Panc1 (cell line): ENCODE data around the gene KIF21A. TPM values are rescaled to one million over a fixed set of nuclear protein-coding genes. Genes with fewer than 3 reads are reported as not detected.

ENCODE experiments used
- ATAC-seq: fragments of 200-7000 bp; cut with Tn5 transposase; 2 replicates; pipeline ENCODE4 v1.9.1; 2020; ENCODE audit warnings: mild to moderate bottlenecking, moderate library complexity
- Bru-seq: library from RNA; stranded (reverse); fragments of 400-500 nt; gene quantifications from one replicate; lab custom pipeline; 2021; lab: Mats Ljungman, UMichigan
- BruChase-seq, 2 experiments: library from RNA; stranded (reverse); fragments of 400-500 nt; gene quantifications; one replicate each; lab custom pipeline; 2021; lab: Mats Ljungman, UMichigan
- BruUV-seq: library from RNA; stranded (reverse); fragments of 400-500 nt; replicated peaks from 2 replicates; lab custom pipeline; 2021; lab: Mats Ljungman, UMichigan
- CTCF ChIA-PET: fragments of 300-600 bp; sonication (Branson Sonifier 250); formaldehyde crosslinking; loops from one replicate; lab custom pipeline; 2022; ENCODE audit warnings: antibody characterized with exemption; lab: Charles Lee
- POLR2A ChIA-PET: fragments of 300-600 bp; sonication (Branson Sonifier 250); formaldehyde crosslinking; loops from one replicate; lab custom pipeline; 2022; ENCODE audit warnings: antibody characterized with exemption; lab: Charles Lee
- DNase-seq: peaks from one replicate; pipeline ENCODE4 v3.0.0-alpha.2; 2010; ENCODE audit warnings: low read depth, low spot score
- H3K27ac ChIP-seq: 2 replicates; pipeline ENCODE4 v1.5.1; 2011; ENCODE audit warnings: mild to moderate bottlenecking, low read length, inconsistent platforms
- H3K27me3 ChIP-seq: fragments of 200-500 bp; sonication (Bioruptor generic); 2 replicates; pipeline ENCODE4 v1.6.0; 2014; ENCODE audit warnings: low read length, inconsistent platforms; ENCODE audit not compliant: control insufficient read depth, insufficient read depth
- H3K36me3 ChIP-seq: fragments of 200-500 bp; sonication (Bioruptor generic); 2 replicates; pipeline ENCODE4 v1.5.1; 2014; ENCODE audit warnings: inconsistent platforms, mild to moderate bottlenecking, low read length, moderate library complexity; ENCODE audit not compliant: control insufficient read depth, insufficient read depth
- H3K4me1 ChIP-seq: 2 replicates; pipeline ENCODE4 v1.5.1; 2011; ENCODE audit warnings: inconsistent platforms, mild to moderate bottlenecking, low read length, moderate library complexity; ENCODE audit not compliant: control insufficient read depth, insufficient read depth
- H3K4me3 ChIP-seq, 2 experiments: 2 replicates each; pipeline ENCODE4 v1.5.1; 2011 to 2012; ENCODE audit warnings: low read depth in 2 of 2, low read length in 2 of 2, mild to moderate bottlenecking in 2 of 2, inconsistent platforms in 1 of 2, moderate library complexity in 1 of 2
- H3K9me3 ChIP-seq: fragments of 200-500 bp; sonication (Bioruptor generic); 2 replicates; pipeline ENCODE4 v1.5.1; 2014; ENCODE audit warnings: low read depth, mild to moderate bottlenecking, inconsistent platforms, low read length, moderate library complexity; ENCODE audit not compliant: control insufficient read depth, insufficient read depth
- POLR2AphosphoS5 ChIP-seq: IDR thresholded peaks from 2 replicates; pipeline ENCODE4 v1.6.1; 2012; ENCODE audit warnings: mild to moderate bottlenecking, low read depth, low read length, moderate library complexity
- SIN3A ChIP-seq: IDR thresholded peaks from 2 replicates; pipeline ENCODE4 v1.6.1; 2012; ENCODE audit warnings: low read depth, mild to moderate bottlenecking, low read length, moderate library complexity, borderline replicate concordance; ENCODE audit not compliant: insufficient read depth
- TCF7L2 ChIP-seq: IDR thresholded peaks from 2 replicates; pipeline ENCODE4 v1.6.1; 2011; ENCODE audit warnings: mild to moderate bottlenecking, low read depth, low read length, inconsistent platforms
- in situ Hi-C: cut with HindIII; loops from 2 replicates; pipeline ENCODE4 v1.10.0; 2016; ENCODE audit warnings: low sequenced_read_pairs, low pct_unique_long_range_greater_than_20kb
- intact Hi-C: fragments of 100-400 bp; cut with micrococcal nuclease; formaldehyde crosslinking; loops from one replicate; pipeline ENCODE4 v1.10.0; 2022; ENCODE audit not compliant: unreplicated experiment
- long read RNA-seq: library from polyadenylated mRNA; unstranded; transcript quantifications from one replicate; pipeline ENCODE4 v2.0.0, GENCODE V29; 2021; ENCODE audit not compliant: unreplicated experiment
- polyA plus RNA-seq: library from polyadenylated mRNA; unstranded; fragments of >200 nt; gene quantifications from one replicate; pipeline ENCODE4 v1.2.1, GENCODE V29; 2012; ENCODE audit warnings: missing spikeins; ENCODE audit not compliant: insufficient read length
- total RNA-seq: library from RNA; stranded (reverse); gene quantifications from one replicate; pipeline ENCODE4 v1.2.1, GENCODE V29; 2021; ENCODE audit not compliant: unreplicated experiment
- TF ChIP-seq, protein P1 (sequence below): fragments of 450-650 bp; IDR thresholded peaks from 2 replicates; pipeline ENCODE4 v1.5.1; 2017; ENCODE audit warnings: mild to moderate bottlenecking
- TF ChIP-seq, protein P2 (sequence below), 2 experiments: IDR thresholded peaks; 2 replicates each; pipeline ENCODE4 v1.6.1; 2011 to 2012; ENCODE audit warnings: low read depth in 2 of 2, control low read depth in 1 of 2, low read length in 1 of 2, mild to moderate bottlenecking in 1 of 2, moderate library complexity in 1 of 2; ENCODE audit not compliant: insufficient read depth in 1 of 2

KIF21A gene, protein sequence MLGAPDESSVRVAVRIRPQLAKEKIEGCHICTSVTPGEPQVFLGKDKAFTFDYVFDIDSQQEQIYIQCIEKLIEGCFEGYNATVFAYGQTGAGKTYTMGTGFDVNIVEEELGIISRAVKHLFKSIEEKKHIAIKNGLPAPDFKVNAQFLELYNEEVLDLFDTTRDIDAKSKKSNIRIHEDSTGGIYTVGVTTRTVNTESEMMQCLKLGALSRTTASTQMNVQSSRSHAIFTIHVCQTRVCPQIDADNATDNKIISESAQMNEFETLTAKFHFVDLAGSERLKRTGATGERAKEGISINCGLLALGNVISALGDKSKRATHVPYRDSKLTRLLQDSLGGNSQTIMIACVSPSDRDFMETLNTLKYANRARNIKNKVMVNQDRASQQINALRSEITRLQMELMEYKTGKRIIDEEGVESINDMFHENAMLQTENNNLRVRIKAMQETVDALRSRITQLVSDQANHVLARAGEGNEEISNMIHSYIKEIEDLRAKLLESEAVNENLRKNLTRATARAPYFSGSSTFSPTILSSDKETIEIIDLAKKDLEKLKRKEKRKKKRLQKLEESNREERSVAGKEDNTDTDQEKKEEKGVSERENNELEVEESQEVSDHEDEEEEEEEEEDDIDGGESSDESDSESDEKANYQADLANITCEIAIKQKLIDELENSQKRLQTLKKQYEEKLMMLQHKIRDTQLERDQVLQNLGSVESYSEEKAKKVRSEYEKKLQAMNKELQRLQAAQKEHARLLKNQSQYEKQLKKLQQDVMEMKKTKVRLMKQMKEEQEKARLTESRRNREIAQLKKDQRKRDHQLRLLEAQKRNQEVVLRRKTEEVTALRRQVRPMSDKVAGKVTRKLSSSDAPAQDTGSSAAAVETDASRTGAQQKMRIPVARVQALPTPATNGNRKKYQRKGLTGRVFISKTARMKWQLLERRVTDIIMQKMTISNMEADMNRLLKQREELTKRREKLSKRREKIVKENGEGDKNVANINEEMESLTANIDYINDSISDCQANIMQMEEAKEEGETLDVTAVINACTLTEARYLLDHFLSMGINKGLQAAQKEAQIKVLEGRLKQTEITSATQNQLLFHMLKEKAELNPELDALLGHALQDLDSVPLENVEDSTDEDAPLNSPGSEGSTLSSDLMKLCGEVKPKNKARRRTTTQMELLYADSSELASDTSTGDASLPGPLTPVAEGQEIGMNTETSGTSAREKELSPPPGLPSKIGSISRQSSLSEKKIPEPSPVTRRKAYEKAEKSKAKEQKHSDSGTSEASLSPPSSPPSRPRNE (N-terminal part only)
- total RNA-seq, result 25.6 TPM
- 8.5 TPM for polyA plus RNA-seq
- Bru-seq, nascent RNA, result percentile 79 among the genes with signal in this experiment
- percentile 77 among the genes with signal in this experiment for BruChase-seq, experiment 1, labeled RNA remaining after a 2-hour chase
- percentile 77 among the genes with signal in this experiment for BruChase-seq, experiment 2, labeled RNA remaining after a 6-hour chase
- long read RNA-seq, partial matches to known transcripts, result 20 of 26 reads
- long read RNA-seq, other reads (novel, unspliced or antisense), result 5 of 26 reads

DNA sequence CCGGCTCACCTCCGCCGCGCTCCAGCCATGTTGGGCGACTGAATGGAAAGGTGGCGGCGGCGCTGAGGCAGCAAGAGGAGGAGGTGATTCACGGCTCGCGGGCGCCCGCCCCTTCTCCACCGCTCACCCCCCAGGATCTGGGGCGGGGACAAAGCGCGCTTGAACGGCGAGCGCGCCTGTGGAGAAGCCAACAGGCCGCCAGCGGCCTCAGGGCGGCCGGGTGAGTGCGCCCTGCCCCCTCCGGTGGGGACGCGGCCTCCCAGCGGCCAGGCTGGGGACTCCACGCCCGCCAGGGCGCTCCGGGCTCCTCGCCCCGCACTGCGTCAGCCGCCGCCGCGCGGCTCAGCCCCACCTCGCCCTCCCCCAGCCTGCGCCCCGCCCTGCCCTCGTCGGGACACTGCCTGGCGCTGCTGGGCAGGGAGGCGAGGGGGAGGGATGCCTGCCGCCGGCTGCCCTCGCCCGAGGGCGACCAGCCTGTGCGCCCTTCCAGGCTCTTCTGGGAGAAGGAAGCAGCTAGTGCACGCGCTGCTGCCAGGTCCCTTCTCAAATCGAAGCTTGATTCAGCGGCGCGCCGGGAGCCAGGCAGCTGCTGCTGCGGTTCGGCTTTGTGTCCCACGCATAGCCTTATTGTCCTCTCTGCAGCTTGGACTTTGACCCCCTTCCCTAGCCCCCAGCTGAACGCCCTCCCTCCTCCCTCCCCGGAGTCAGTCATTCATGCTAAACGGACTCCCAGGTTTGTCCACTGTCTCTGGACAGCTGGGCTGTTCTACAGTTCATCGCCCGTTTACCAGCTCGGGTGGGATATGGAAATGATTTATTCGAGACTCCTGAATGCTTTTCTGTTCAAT lies at the start of gene KIF21A:
Gene KIF21A, minus strand, starts transcription at position 40 of the 848 bp plus-strand sequence. CDS start 150 bp downstream, outside the sequence.
- DNase-seq (peak; percentile 80), ATAC-seq (peak; percentile 98)
- ChIA-PET POLR2A (interaction anchor here (0.6 kb wide), 1 partner anchor 39 kb away, joined by 3 read pairs; no protein-coding TSS in a partner anchor), CTCF (interaction anchor here (0.6 kb wide), 1 partner anchor 37 kb away, joined by 3 read pairs; no protein-coding TSS in a partner anchor)
- intact Hi-C loops (loop anchor here (5.0 to 10.0 kb wide), 2 partner anchors 121 to 171 kb away; partner anchors contain the start of gene ABCD2), in situ Hi-C loops (no loop called here)
- no peaks in the 10 kb centered on the region; the same call in 1 of the 2 replicates for H3K36me3 ChIP-seq
- peak within 1 kb of the TSS; percentile 95 for H3K27ac ChIP-seq
- peaks cover 25% of the 10 kb centered on the region for H3K4me1 ChIP-seq
- peak; percentile 13; the same call in 1 of the 2 replicates for TF ChIP-seq SIN3A
- TF ChIP-seq, protein P1, sequence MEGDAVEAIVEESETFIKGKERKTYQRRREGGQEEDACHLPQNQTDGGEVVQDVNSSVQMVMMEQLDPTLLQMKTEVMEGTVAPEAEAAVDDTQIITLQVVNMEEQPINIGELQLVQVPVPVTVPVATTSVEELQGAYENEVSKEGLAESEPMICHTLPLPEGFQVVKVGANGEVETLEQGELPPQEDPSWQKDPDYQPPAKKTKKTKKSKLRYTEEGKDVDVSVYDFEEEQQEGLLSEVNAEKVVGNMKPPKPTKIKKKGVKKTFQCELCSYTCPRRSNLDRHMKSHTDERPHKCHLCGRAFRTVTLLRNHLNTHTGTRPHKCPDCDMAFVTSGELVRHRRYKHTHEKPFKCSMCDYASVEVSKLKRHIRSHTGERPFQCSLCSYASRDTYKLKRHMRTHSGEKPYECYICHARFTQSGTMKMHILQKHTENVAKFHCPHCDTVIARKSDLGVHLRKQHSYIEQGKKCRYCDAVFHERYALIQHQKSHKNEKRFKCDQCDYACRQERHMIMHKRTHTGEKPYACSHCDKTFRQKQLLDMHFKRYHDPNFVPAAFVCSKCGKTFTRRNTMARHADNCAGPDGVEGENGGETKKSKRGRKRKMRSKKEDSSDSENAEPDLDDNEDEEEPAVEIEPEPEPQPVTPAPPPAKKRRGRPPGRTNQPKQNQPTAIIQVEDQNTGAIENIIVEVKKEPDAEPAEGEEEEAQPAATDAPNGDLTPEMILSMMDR, result peak; percentile 71
- TF ChIP-seq, protein P2, sequence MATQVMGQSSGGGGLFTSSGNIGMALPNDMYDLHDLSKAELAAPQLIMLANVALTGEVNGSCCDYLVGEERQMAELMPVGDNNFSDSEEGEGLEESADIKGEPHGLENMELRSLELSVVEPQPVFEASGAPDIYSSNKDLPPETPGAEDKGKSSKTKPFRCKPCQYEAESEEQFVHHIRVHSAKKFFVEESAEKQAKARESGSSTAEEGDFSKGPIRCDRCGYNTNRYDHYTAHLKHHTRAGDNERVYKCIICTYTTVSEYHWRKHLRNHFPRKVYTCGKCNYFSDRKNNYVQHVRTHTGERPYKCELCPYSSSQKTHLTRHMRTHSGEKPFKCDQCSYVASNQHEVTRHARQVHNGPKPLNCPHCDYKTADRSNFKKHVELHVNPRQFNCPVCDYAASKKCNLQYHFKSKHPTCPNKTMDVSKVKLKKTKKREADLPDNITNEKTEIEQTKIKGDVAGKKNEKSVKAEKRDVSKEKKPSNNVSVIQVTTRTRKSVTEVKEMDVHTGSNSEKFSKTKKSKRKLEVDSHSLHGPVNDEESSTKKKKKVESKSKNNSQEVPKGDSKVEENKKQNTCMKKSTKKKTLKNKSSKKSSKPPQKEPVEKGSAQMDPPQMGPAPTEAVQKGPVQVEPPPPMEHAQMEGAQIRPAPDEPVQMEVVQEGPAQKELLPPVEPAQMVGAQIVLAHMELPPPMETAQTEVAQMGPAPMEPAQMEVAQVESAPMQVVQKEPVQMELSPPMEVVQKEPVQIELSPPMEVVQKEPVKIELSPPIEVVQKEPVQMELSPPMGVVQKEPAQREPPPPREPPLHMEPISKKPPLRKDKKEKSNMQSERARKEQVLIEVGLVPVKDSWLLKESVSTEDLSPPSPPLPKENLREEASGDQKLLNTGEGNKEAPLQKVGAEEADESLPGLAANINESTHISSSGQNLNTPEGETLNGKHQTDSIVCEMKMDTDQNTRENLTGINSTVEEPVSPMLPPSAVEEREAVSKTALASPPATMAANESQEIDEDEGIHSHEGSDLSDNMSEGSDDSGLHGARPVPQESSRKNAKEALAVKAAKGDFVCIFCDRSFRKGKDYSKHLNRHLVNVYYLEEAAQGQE (IDR thresholded peaks at IDR 0.05; ENCODE audit: insufficient read depth in 1 of 2, low read depth in 2 of 2, low read length in 1 of 2), result no peak
- peak; percentile 51 for TF ChIP-seq POLR2AphosphoS5
- no peak for TF ChIP-seq TCF7L2
- H3K4me3 ChIP-seq, result peak within 1 kb of the TSS; percentile 81 to 84
- H3K27me3 ChIP-seq, result no peaks in the 10 kb centered on the region
- no TSS peak for BruUV-seq
- H3K9me3 ChIP-seq, result no peaks in the 10 kb centered on the region
